Measurements from ENCODE around the gene TWF1. TPM values are rescaled to one million over a fixed set of nuclear protein-coding genes. Genes with fewer than 3 reads are reported as not detected.

Gene TWF1
- total and polyA plus RNA-seq, 2 donors, result 46.6 to 65.1 TPM

- no peaks in the 10 kb centered on the region for H3K27me3 ChIP-seq (ENCODE audit: control insufficient read depth in 2 of 2, insufficient read depth in 1 of 2, low read length in 1 of 2)
- no peaks in the 10 kb centered on the region for H3K4me1 ChIP-seq (ENCODE audit: control insufficient read depth in 2 of 2, insufficient read depth in 2 of 2, low read length in 2 of 2)
- 93% methylated on average over 3 of the region's 3 CpGs for WGBS
- peaks cover 18 to 69% of the 10 kb centered on the region in 2 donors for H3K36me3 ChIP-seq (ENCODE audit: control insufficient read depth in 2 of 2, insufficient read depth in 2 of 2, low read length in 1 of 2)
- peak in 3 of 9 donors; percentile 11 to 25 (median 18) for DNase-seq (ENCODE audit: low read depth in 6 of 9, low spot score in 9 of 9)
- no peak overlapping the region for H3K27ac ChIP-seq (ENCODE audit: low read depth in 1 of 2, low read length in 1 of 2)
- no peak overlapping the region for H3K4me3 ChIP-seq (ENCODE audit: low read length in 2 of 2)
- no peaks in the 10 kb centered on the region for H3K9me3 ChIP-seq (ENCODE audit: control insufficient read depth in 2 of 2, insufficient read depth in 1 of 2, low read length in 1 of 2)
These were observed 29.6 kb downstream of the TWF1 start for GRCh38 chr12:43776498-43776897.

- no peak for DNase-seq (ENCODE audit: low read depth in 6 of 9, low spot score in 9 of 9)
- Histone ChIP-seq H3K4me1 (ENCODE audit: control insufficient read depth in 2 of 2, insufficient read depth in 2 of 2, low read length in 2 of 2) (peaks cover 2 to 7% of the 10 kb centered on the region in 2 donors), H3K27ac (ENCODE audit: low read depth in 1 of 2, low read length in 1 of 2) (no peak overlapping the region), H3K4me3 (ENCODE audit: low read length in 2 of 2) (no peak overlapping the region), H3K36me3 (ENCODE audit: control insufficient read depth in 2 of 2, insufficient read depth in 2 of 2, low read length in 1 of 2) (peaks cover 8 to 21% of the 10 kb centered on the region in 2 donors), H3K9me3 (ENCODE audit: control insufficient read depth in 2 of 2, insufficient read depth in 1 of 2, low read length in 1 of 2) (no peaks in the 10 kb centered on the region), H3K27me3 (ENCODE audit: control insufficient read depth in 2 of 2, insufficient read depth in 1 of 2, low read length in 1 of 2) (no peaks in the 10 kb centered on the region)
These were observed 39.8 kb downstream of the TWF1 start for GRCh38 chr12:43766291-43766690.

- Histone ChIP-seq H3K27me3 (ENCODE audit: control insufficient read depth in 2 of 2, insufficient read depth in 1 of 2, low read length in 1 of 2) (no peaks in the 10 kb centered on the region), H3K4me3 (ENCODE audit: low read length in 2 of 2) (no peak overlapping the region), H3K9me3 (ENCODE audit: control insufficient read depth in 2 of 2, insufficient read depth in 1 of 2, low read length in 1 of 2) (no peaks in the 10 kb centered on the region), H3K36me3 (ENCODE audit: control insufficient read depth in 2 of 2, insufficient read depth in 2 of 2, low read length in 1 of 2) (peaks cover 0 to 7% of the 10 kb centered on the region in 2 donors), H3K27ac (ENCODE audit: low read depth in 1 of 2, low read length in 1 of 2) (no peak overlapping the region), H3K4me1 (ENCODE audit: control insufficient read depth in 2 of 2, insufficient read depth in 2 of 2, low read length in 2 of 2) (peaks cover 12 to 17% of the 10 kb centered on the region in 2 donors)
- no peak for DNase-seq (ENCODE audit: low read depth in 6 of 9, low spot score in 9 of 9)
These were observed 41.6 kb downstream of the TWF1 start for GRCh38 chr12:43764528-43764927.

- Histone ChIP-seq H3K9me3 (ENCODE audit: control insufficient read depth in 2 of 2, insufficient read depth in 1 of 2, low read length in 1 of 2) (no peaks in the 10 kb centered on the region), H3K4me3 (ENCODE audit: low read length in 2 of 2) (no peak overlapping the region), H3K4me1 (ENCODE audit: control insufficient read depth in 2 of 2, insufficient read depth in 2 of 2, low read length in 2 of 2) (peaks cover 12 to 17% of the 10 kb centered on the region in 2 donors), H3K27ac (ENCODE audit: low read depth in 1 of 2, low read length in 1 of 2) (no peak overlapping the region), H3K27me3 (ENCODE audit: control insufficient read depth in 2 of 2, insufficient read depth in 1 of 2, low read length in 1 of 2) (no peaks in the 10 kb centered on the region), H3K36me3 (ENCODE audit: control insufficient read depth in 2 of 2, insufficient read depth in 2 of 2, low read length in 1 of 2) (peaks cover 0 to 7% of the 10 kb centered on the region in 2 donors)
- no peak for DNase-seq (ENCODE audit: low read depth in 6 of 9, low spot score in 9 of 9)
These were observed 42.3 kb downstream of the TWF1 start for GRCh38 chr12:43763769-43764168.

- Histone ChIP-seq H3K27ac (ENCODE audit: low read depth in 1 of 2, low read length in 1 of 2) (no peak overlapping the region), H3K4me3 (ENCODE audit: low read length in 2 of 2) (no peak overlapping the region), H3K4me1 (ENCODE audit: control insufficient read depth in 2 of 2, insufficient read depth in 2 of 2, low read length in 2 of 2) (peaks cover 15 to 23% of the 10 kb centered on the region in 2 donors), H3K9me3 (ENCODE audit: control insufficient read depth in 2 of 2, insufficient read depth in 1 of 2, low read length in 1 of 2) (no peaks in the 10 kb centered on the region), H3K36me3 (ENCODE audit: control insufficient read depth in 2 of 2, insufficient read depth in 2 of 2, low read length in 1 of 2) (peaks cover 0 to 4% of the 10 kb centered on the region in 2 donors), H3K27me3 (ENCODE audit: control insufficient read depth in 2 of 2, insufficient read depth in 1 of 2, low read length in 1 of 2) (no peaks in the 10 kb centered on the region)
- no peak for DNase-seq (ENCODE audit: low read depth in 6 of 9, low spot score in 9 of 9)
These were observed 43.5 kb downstream of the TWF1 start for GRCh38 chr12:43762596-43762995.

GRCh38 chr12:43761500-43761899 lies 44.6 kb downstream of the TWF1 start:
- peaks cover 15 to 23% of the 10 kb centered on the region in 2 donors for H3K4me1 ChIP-seq (ENCODE audit: control insufficient read depth in 2 of 2, insufficient read depth in 2 of 2, low read length in 2 of 2)
- no peak overlapping the region for H3K27ac ChIP-seq (ENCODE audit: low read depth in 1 of 2, low read length in 1 of 2)
- peak in 1 of 9 donors; percentile 10 for DNase-seq (ENCODE audit: low read depth in 6 of 9, low spot score in 9 of 9)
- H3K27me3 ChIP-seq (ENCODE audit: control insufficient read depth in 2 of 2, insufficient read depth in 1 of 2, low read length in 1 of 2), result no peaks in the 10 kb centered on the region
- no peaks in the 10 kb centered on the region for H3K9me3 ChIP-seq (ENCODE audit: control insufficient read depth in 2 of 2, insufficient read depth in 1 of 2, low read length in 1 of 2)
- H3K36me3 ChIP-seq (ENCODE audit: control insufficient read depth in 2 of 2, insufficient read depth in 2 of 2, low read length in 1 of 2), result peaks cover 0 to 4% of the 10 kb centered on the region in 2 donors
- H3K4me3 ChIP-seq (ENCODE audit: low read length in 2 of 2), result no peak overlapping the region

GRCh38 chr12:43760396-43760795 lies 45.7 kb downstream of the TWF1 start:
- Histone ChIP-seq H3K36me3 (ENCODE audit: control insufficient read depth in 2 of 2, insufficient read depth in 2 of 2, low read length in 1 of 2) (peaks cover 0 to 4% of the 10 kb centered on the region in 2 donors), H3K27ac (ENCODE audit: low read depth in 1 of 2, low read length in 1 of 2) (no peak overlapping the region), H3K4me1 (ENCODE audit: control insufficient read depth in 2 of 2, insufficient read depth in 2 of 2, low read length in 2 of 2) (peaks cover 15 to 23% of the 10 kb centered on the region in 2 donors), H3K27me3 (ENCODE audit: control insufficient read depth in 2 of 2, insufficient read depth in 1 of 2, low read length in 1 of 2) (no peaks in the 10 kb centered on the region), H3K4me3 (ENCODE audit: low read length in 2 of 2) (peak overlapping the region; percentile 91 to 94), H3K9me3 (ENCODE audit: control insufficient read depth in 2 of 2, insufficient read depth in 1 of 2, low read length in 1 of 2) (no peaks in the 10 kb centered on the region)
- WGBS, result 94% methylated on average over 2 of the region's 2 CpGs
- no peak for DNase-seq (ENCODE audit: low read depth in 6 of 9, low spot score in 9 of 9)

GRCh38 chr12:43758728-43759563 lies 47.2 kb downstream of the TWF1 start, which contains the start of the genes IRAK4 and PUS7L:
Gene IRAK4 (plus strand): TSS chr12:43758951. CDS start chr12:43768112, 9,161 bp downstream.
Gene PUS7L (minus strand): TSS chr12:43758790. CDS start chr12:43755245, 3,545 bp downstream.
- H3K36me3 ChIP-seq (ENCODE audit: control insufficient read depth in 2 of 2, insufficient read depth in 2 of 2, low read length in 1 of 2), result peaks cover 0 to 4% of the 10 kb centered on the region in 2 donors
- no peaks in the 10 kb centered on the region for H3K27me3 ChIP-seq (ENCODE audit: control insufficient read depth in 2 of 2, insufficient read depth in 1 of 2, low read length in 1 of 2)
- no peaks in the 10 kb centered on the region for H3K9me3 ChIP-seq (ENCODE audit: control insufficient read depth in 2 of 2, insufficient read depth in 1 of 2, low read length in 1 of 2)
- whole genome bisulfite sequencing, result under 1% methylated on average over 54 of the region's 54 CpGs
- peaks cover 15 to 23% of the 10 kb centered on the region in 2 donors for H3K4me1 ChIP-seq (ENCODE audit: control insufficient read depth in 2 of 2, insufficient read depth in 2 of 2, low read length in 2 of 2)
- DNase-seq (ENCODE audit: low read depth in 6 of 9, low spot score in 9 of 9), result peak; percentile 90 to 99 (median 97)
- peak within 1 kb of the TSS; percentile 97 to 99 for H3K27ac ChIP-seq (ENCODE audit: low read depth in 1 of 2, low read length in 1 of 2)
- H3K4me3 ChIP-seq (ENCODE audit: low read length in 2 of 2), result peak within 1 kb of the TSS; percentile 91 to 94

- Histone ChIP-seq H3K9me3 (ENCODE audit: control insufficient read depth in 2 of 2, insufficient read depth in 1 of 2, low read length in 1 of 2) (no peaks in the 10 kb centered on the region), H3K27ac (ENCODE audit: low read depth in 1 of 2, low read length in 1 of 2) (peak overlapping the region; percentile 66 to 99), H3K27me3 (ENCODE audit: control insufficient read depth in 2 of 2, insufficient read depth in 1 of 2, low read length in 1 of 2) (no peaks in the 10 kb centered on the region), H3K36me3 (ENCODE audit: control insufficient read depth in 2 of 2, insufficient read depth in 2 of 2, low read length in 1 of 2) (peaks cover 0 to 4% of the 10 kb centered on the region in 2 donors), H3K4me1 (ENCODE audit: control insufficient read depth in 2 of 2, insufficient read depth in 2 of 2, low read length in 2 of 2) (peaks cover 15 to 25% of the 10 kb centered on the region in 2 donors), H3K4me3 (ENCODE audit: low read length in 2 of 2) (peak overlapping the region; percentile 91 to 94)
- DNase-seq (ENCODE audit: low read depth in 6 of 9, low spot score in 9 of 9), result peak in 1 of 9 donors; percentile 17
- WGBS, result 3% methylated on average over 18 of the region's 18 CpGs
These were observed 47.8 kb downstream of the TWF1 start for GRCh38 chr12:43758247-43758727.

Data from thymus (tissue), 11 donors.